Tibial artery (tissue), 4 donors: Measurements from ENCODE around the gene PAM.

Experiments
- DNase-seq, 2 donors: peaks; one replicate each; pipeline ENCODE4 v3.0.0-alpha.2; 2019
- H3K27ac ChIP-seq, 2 donors: fragments of 200-600 bp; sonication (generic) in 1 of 2; 1 replicate in 1 of 2; 2 replicates in 1 of 2; pipeline ENCODE4 v1.5.1; 2018 to 2019; ENCODE audit warnings: mild to moderate bottlenecking in 1 of 2
- H3K27me3 ChIP-seq, 2 donors: fragments of 200-600 bp; sonication (generic) in 1 of 2; one replicate each; pipeline versions ENCODE4 v1.5.1 to v1.6.0; 2016 to 2019
- H3K36me3 ChIP-seq, 3 donors: fragments of 200-600 bp; sonication (generic) in 2 of 3; one replicate each; pipeline ENCODE4 v1.5.1; 2016 to 2019; ENCODE audit warnings: mild to moderate bottlenecking in 2 of 3
- H3K4me1 ChIP-seq, 4 donors: fragments of 200-600 bp; sonication (generic) in 2 of 4; 1 replicate in 3 of 4; 2 replicates in 1 of 4; pipeline ENCODE4 v1.5.1; 2016 to 2019
- H3K4me3 ChIP-seq, 2 donors: fragments of 200-600 bp; sonication (generic) in 1 of 2; 1 replicate in 1 of 2; 2 replicates in 1 of 2; pipeline ENCODE4 v1.5.1; 2018 to 2019; ENCODE audit warnings: mild to moderate bottlenecking in 2 of 2
- H3K9me3 ChIP-seq, 3 donors: fragments of 200-600 bp; sonication (generic) in 1 of 3; one replicate each; pipeline ENCODE4 v1.5.1; 2016 to 2019
- CTCF ChIP-seq, 2 experiments: fragments of 200-600 bp in 1 of 2; fragments of 450-650 bp in 1 of 2; IDR thresholded peaks; one replicate each; pipeline ENCODE4 v1.5.1; 2017 to 2019; ENCODE audit warnings: antibody characterized with exemption in 2 of 2, mild to moderate bottlenecking in 1 of 2, moderate library complexity in 1 of 2
- intact Hi-C: fragments of 100-400 bp; cut with DNase I; formaldehyde crosslinking; loops from one replicate; pipeline ENCODE4 v1.15.0; 2023; ENCODE audit warnings: low total_unique reads

The PAM gene

GRCh38 chr5:103006921-103007320 is 251.8 kb downstream of the PAM start:
- intact Hi-C loops: no loop called here
- Histone ChIP-seq H3K36me3 (peaks cover 0 to 19% (median 12%) of the 10 kb centered on the region in 3 donors), H3K4me3 (no peak overlapping the region), H3K27me3 (no peaks in the 10 kb centered on the region), H3K9me3 (no peaks in the 10 kb centered on the region), H3K27ac (no peak overlapping the region), H3K4me1 (peaks cover 0 to 22% (median 4%) of the 10 kb centered on the region in 4 donors)
- TF ChIP-seq CTCF (IDR thresholded peaks at IDR 0.05): no peak
- DNase-seq: no peak

- peaks cover 0 to 36% (median 8%) of the 10 kb centered on the region in 4 donors for H3K4me1 ChIP-seq
- peaks cover 6 to 29% (median 20%) of the 10 kb centered on the region in 3 donors for H3K36me3 ChIP-seq
- peak overlapping the region; percentile 31 to 48 for H3K27ac ChIP-seq
- no peak for DNase-seq
- no peaks in the 10 kb centered on the region for H3K27me3 ChIP-seq
- intact Hi-C loops: no loop called here
- H3K9me3 ChIP-seq: peaks cover 0 to 4% (median 0%) of the 10 kb centered on the region in 3 donors
- no peak overlapping the region for H3K4me3 ChIP-seq
- no peak for TF ChIP-seq CTCF (IDR thresholded peaks at IDR 0.05)
Observed at GRCh38 chr5:103010168-103010567, 255.1 kb downstream of the PAM start.

GRCh38 chr5:103013933-103014552 is 258.9 kb downstream of the PAM start:
- H3K4me3 ChIP-seq: no peak overlapping the region
- peaks cover 0 to 55% (median 15%) of the 10 kb centered on the region in 4 donors for H3K4me1 ChIP-seq
- peaks cover 0 to 4% (median 0%) of the 10 kb centered on the region in 3 donors for H3K9me3 ChIP-seq
- no peaks in the 10 kb centered on the region for H3K27me3 ChIP-seq
- no peak for TF ChIP-seq CTCF (IDR thresholded peaks at IDR 0.05)
- no peak overlapping the region for H3K27ac ChIP-seq
- intact Hi-C loops: no loop called here
- DNase-seq: no peak
- H3K36me3 ChIP-seq: peaks cover 6 to 23% (median 18%) of the 10 kb centered on the region in 3 donors

- no peak for DNase-seq
- no peak for TF ChIP-seq CTCF (IDR thresholded peaks at IDR 0.05)
- H3K4me3 ChIP-seq: no peak overlapping the region
- no peaks in the 10 kb centered on the region for H3K27me3 ChIP-seq
- peak overlapping the region in 1 of 2 donors; percentile 19 for H3K27ac ChIP-seq
- H3K4me1 ChIP-seq: peaks cover 0 to 52% (median 15%) of the 10 kb centered on the region in 4 donors
- intact Hi-C loops: no loop called here
- H3K9me3 ChIP-seq: peaks cover 0 to 4% (median 0%) of the 10 kb centered on the region in 3 donors
- peaks cover 6 to 33% (median 22%) of the 10 kb centered on the region in 3 donors for H3K36me3 ChIP-seq
Observed at GRCh38 chr5:103014983-103015382, 259.9 kb downstream of the PAM start.

- peaks cover 16 to 44% (median 30%) of the 10 kb centered on the region in 3 donors for H3K36me3 ChIP-seq
- peaks cover 0 to 4% (median 0%) of the 10 kb centered on the region in 3 donors for H3K9me3 ChIP-seq
- peak overlapping the region; percentile 19 to 34 for H3K27ac ChIP-seq
- H3K4me3 ChIP-seq: no peak overlapping the region
- no peak for DNase-seq
- peaks cover 0 to 43% (median 15%) of the 10 kb centered on the region in 4 donors for H3K4me1 ChIP-seq
- intact Hi-C loops: no loop called here
- H3K27me3 ChIP-seq: no peaks in the 10 kb centered on the region
- TF ChIP-seq CTCF (IDR thresholded peaks at IDR 0.05): no peak
Observed at GRCh38 chr5:103016167-103016566, 261.1 kb downstream of the PAM start.
